ENCODE measurements around the gene CDH12. TPM values are rescaled to one million over a fixed set of nuclear protein-coding genes. Genes with fewer than 3 reads are reported as not detected.

CDH12 gene
- total RNA-seq, 1 donor from 2014 or later: not detected

- Mint-ChIP-seq H3K27ac (no peak overlapping the region), H3K9me3 (no peaks in the 10 kb centered on the region), H3K27me3 (ENCODE audit: insufficient read depth) (no peaks in the 10 kb centered on the region), H3K4me1 (ENCODE audit: low read depth) (peaks cover 6% of the 10 kb centered on the region), H3K4me3 (no peak overlapping the region), H3K36me3 (ENCODE audit: low read depth) (no peaks in the 10 kb centered on the region)
- intact Hi-C loops (cut with micrococcal nuclease): no loop called here
- no peak for DNase-seq (ENCODE audit: low spot score)
Measured at GRCh38 chr5:21820527-21820926, 1032.6 kb downstream of the CDH12 start.

- Mint-ChIP-seq H3K4me1 (ENCODE audit: low read depth) (peaks cover 6% of the 10 kb centered on the region), H3K4me3 (no peak overlapping the region), H3K27me3 (ENCODE audit: insufficient read depth) (no peaks in the 10 kb centered on the region), H3K36me3 (ENCODE audit: low read depth) (no peaks in the 10 kb centered on the region), H3K27ac (no peak overlapping the region), H3K9me3 (no peaks in the 10 kb centered on the region)
- intact Hi-C loops (cut with micrococcal nuclease): no loop called here
- no peak for DNase-seq (ENCODE audit: low spot score)
Measured at GRCh38 chr5:21818370-21818720, 1034.8 kb downstream of the CDH12 start.

- H3K4me1 Mint-ChIP-seq (ENCODE audit: low read depth): peaks cover 6% of the 10 kb centered on the region
- H3K27me3 Mint-ChIP-seq (ENCODE audit: insufficient read depth): no peaks in the 10 kb centered on the region
- intact Hi-C loops (cut with micrococcal nuclease): no loop called here
- H3K27ac Mint-ChIP-seq: no peak overlapping the region
- no peak overlapping the region for H3K4me3 Mint-ChIP-seq
- no peak for DNase-seq (ENCODE audit: low spot score)
- no peaks in the 10 kb centered on the region for H3K36me3 Mint-ChIP-seq (ENCODE audit: low read depth)
- no peaks in the 10 kb centered on the region for H3K9me3 Mint-ChIP-seq
Measured at GRCh38 chr5:21817668-21818369, 1035.3 kb downstream of the CDH12 start.

- Mint-ChIP-seq H3K4me1 (ENCODE audit: low read depth) (no peaks in the 10 kb centered on the region), H3K4me3 (no peak overlapping the region), H3K36me3 (ENCODE audit: low read depth) (no peaks in the 10 kb centered on the region), H3K9me3 (no peaks in the 10 kb centered on the region), H3K27ac (no peak overlapping the region), H3K27me3 (ENCODE audit: insufficient read depth) (no peaks in the 10 kb centered on the region)
- intact Hi-C loops (cut with micrococcal nuclease): no loop called here
- DNase-seq (ENCODE audit: low spot score): no peak
Measured at GRCh38 chr5:21810737-21811316, 1042.3 kb downstream of the CDH12 start.

GRCh38 chr5:21809611-21810010 lies 1043.5 kb downstream of the CDH12 start:
- H3K4me3 Mint-ChIP-seq: no peak overlapping the region
- no peak overlapping the region for H3K27ac Mint-ChIP-seq
- no peak for DNase-seq (ENCODE audit: low spot score)
- no peaks in the 10 kb centered on the region for H3K27me3 Mint-ChIP-seq (ENCODE audit: insufficient read depth)
- no peaks in the 10 kb centered on the region for H3K9me3 Mint-ChIP-seq
- intact Hi-C loops (cut with micrococcal nuclease): no loop called here
- no peaks in the 10 kb centered on the region for H3K4me1 Mint-ChIP-seq (ENCODE audit: low read depth)
- H3K36me3 Mint-ChIP-seq (ENCODE audit: low read depth): no peaks in the 10 kb centered on the region

- Mint-ChIP-seq H3K36me3 (ENCODE audit: low read depth) (no peaks in the 10 kb centered on the region), H3K27ac (no peak overlapping the region), H3K9me3 (no peaks in the 10 kb centered on the region), H3K4me3 (no peak overlapping the region), H3K27me3 (ENCODE audit: insufficient read depth) (no peaks in the 10 kb centered on the region), H3K4me1 (ENCODE audit: low read depth) (no peaks in the 10 kb centered on the region)
- intact Hi-C loops (cut with micrococcal nuclease): no loop called here
- no peak for DNase-seq (ENCODE audit: low spot score)
Measured at GRCh38 chr5:21807953-21808352, 1045.2 kb downstream of the CDH12 start.

- H3K27me3 Mint-ChIP-seq (ENCODE audit: insufficient read depth): no peaks in the 10 kb centered on the region
- no peak for DNase-seq (ENCODE audit: low spot score)
- intact Hi-C loops (cut with micrococcal nuclease): no loop called here
- H3K36me3 Mint-ChIP-seq (ENCODE audit: low read depth): no peaks in the 10 kb centered on the region
- no peaks in the 10 kb centered on the region for H3K4me1 Mint-ChIP-seq (ENCODE audit: low read depth)
- H3K4me3 Mint-ChIP-seq: no peak overlapping the region
- no peak overlapping the region for H3K27ac Mint-ChIP-seq
- H3K9me3 Mint-ChIP-seq: no peaks in the 10 kb centered on the region
Measured at GRCh38 chr5:21806943-21807342, 1046.2 kb downstream of the CDH12 start.

- Mint-ChIP-seq H3K4me3 (no peak overlapping the region), H3K27me3 (ENCODE audit: insufficient read depth) (no peaks in the 10 kb centered on the region), H3K9me3 (no peaks in the 10 kb centered on the region), H3K4me1 (ENCODE audit: low read depth) (no peaks in the 10 kb centered on the region), H3K36me3 (ENCODE audit: low read depth) (no peaks in the 10 kb centered on the region), H3K27ac (no peak overlapping the region)
- intact Hi-C loops (cut with micrococcal nuclease): no loop called here
- no peak for DNase-seq (ENCODE audit: low spot score)
Measured at GRCh38 chr5:21806271-21806670, 1046.9 kb downstream of the CDH12 start.

- Mint-ChIP-seq H3K27me3 (ENCODE audit: insufficient read depth) (no peaks in the 10 kb centered on the region), H3K27ac (no peak overlapping the region), H3K4me1 (ENCODE audit: low read depth) (no peaks in the 10 kb centered on the region), H3K9me3 (no peaks in the 10 kb centered on the region), H3K4me3 (no peak overlapping the region), H3K36me3 (ENCODE audit: low read depth) (no peaks in the 10 kb centered on the region)
- intact Hi-C loops (cut with micrococcal nuclease): no loop called here
- no peak for DNase-seq (ENCODE audit: low spot score)
Measured at GRCh38 chr5:21802869-21803490, 1050.2 kb downstream of the CDH12 start.

- DNase-seq (ENCODE audit: low spot score): no peak
- Mint-ChIP-seq H3K36me3 (ENCODE audit: low read depth) (no peaks in the 10 kb centered on the region), H3K4me1 (ENCODE audit: low read depth) (no peaks in the 10 kb centered on the region), H3K27me3 (ENCODE audit: insufficient read depth) (no peaks in the 10 kb centered on the region), H3K4me3 (no peak overlapping the region), H3K27ac (no peak overlapping the region), H3K9me3 (no peaks in the 10 kb centered on the region)
- intact Hi-C loops (cut with micrococcal nuclease): no loop called here
Measured at GRCh38 chr5:21802100-21802499, 1051.0 kb downstream of the CDH12 start.

GRCh38 chr5:21792748-21793147 lies 1060.4 kb downstream of the CDH12 start:
- intact Hi-C loops (cut with micrococcal nuclease): no loop called here
- Mint-ChIP-seq H3K27me3 (ENCODE audit: insufficient read depth) (no peaks in the 10 kb centered on the region), H3K4me1 (ENCODE audit: low read depth) (no peaks in the 10 kb centered on the region), H3K4me3 (no peak overlapping the region), H3K27ac (no peak overlapping the region), H3K36me3 (ENCODE audit: low read depth) (no peaks in the 10 kb centered on the region), H3K9me3 (no peaks in the 10 kb centered on the region)
- no peak for DNase-seq (ENCODE audit: low spot score)

GRCh38 chr5:21791304-21791703 lies 1061.8 kb downstream of the CDH12 start:
- H3K4me1 Mint-ChIP-seq (ENCODE audit: low read depth): no peaks in the 10 kb centered on the region
- no peak overlapping the region for H3K4me3 Mint-ChIP-seq
- no peak overlapping the region for H3K27ac Mint-ChIP-seq
- H3K9me3 Mint-ChIP-seq: peaks cover 5% of the 10 kb centered on the region
- no peak for DNase-seq (ENCODE audit: low spot score)
- H3K27me3 Mint-ChIP-seq (ENCODE audit: insufficient read depth): no peaks in the 10 kb centered on the region
- H3K36me3 Mint-ChIP-seq (ENCODE audit: low read depth): no peaks in the 10 kb centered on the region
- intact Hi-C loops (cut with micrococcal nuclease): no loop called here

GRCh38 chr5:21784487-21784886 lies 1068.7 kb downstream of the CDH12 start:
- H3K27ac Mint-ChIP-seq: no peak overlapping the region
- DNase-seq (ENCODE audit: low spot score): no peak

More at GRCh38 chr5:21784487-21784886, 1068.7 kb downstream of the CDH12 start:
- Mint-ChIP-seq H3K4me1 (ENCODE audit: low read depth) (no peaks in the 10 kb centered on the region), H3K9me3 (peaks cover 7% of the 10 kb centered on the region), H3K27me3 (ENCODE audit: insufficient read depth) (no peaks in the 10 kb centered on the region), H3K36me3 (ENCODE audit: low read depth) (no peaks in the 10 kb centered on the region), H3K4me3 (no peak overlapping the region)
- intact Hi-C loops (cut with micrococcal nuclease): no loop called here
